HepG2 (cell line): Measurements from ENCODE around the gene STRN3. TPM values are rescaled to one million over a fixed set of nuclear protein-coding genes. Genes with fewer than 3 reads are reported as not detected.

Experiments
- ATF7 ChIP-seq, 2 experiments: fragments of 450-650 bp in 1 of 2; sonication (generic) in 1 of 2; formaldehyde crosslinking in 1 of 2; IDR thresholded peaks; 2 replicates each; pipeline versions ENCODE4 v1.4.0 to v1.6.1; 2016 to 2020; ENCODE audit warnings: antibody characterized with exemption in 1 of 2, mild to moderate bottlenecking in 1 of 2, missing genetic modification reagents in 1 of 2
- CBFB ChIP-seq: sonication (generic); formaldehyde crosslinking; IDR thresholded peaks from 2 replicates; pipeline ENCODE4 v1.4.0; 2020; ENCODE audit warnings: missing genetic modification reagents
- GTF2F1 ChIP-seq: fragments of 150-350 bp; IDR thresholded peaks from 2 replicates; pipeline ENCODE4 v1.6.1; 2014; ENCODE audit warnings: low read length
- HMG20B ChIP-seq: conservative IDR thresholded peaks from 2 replicates; pipeline ENCODE4 v1.6.1; 2016; ENCODE audit warnings: missing genetic modification reagents, missing compliant biosample characterization
- MTA3 ChIP-seq: sonication (generic); formaldehyde crosslinking; IDR thresholded peaks from 2 replicates; pipeline ENCODE4 v1.4.0; 2020; ENCODE audit warnings: missing genetic modification reagents
- PHF8 ChIP-seq: sonication (generic); formaldehyde crosslinking; IDR thresholded peaks from 2 replicates; pipeline ENCODE4 v1.5.0; 2020; ENCODE audit warnings: missing genetic modification reagents
- SP1 ChIP-seq, 2 experiments: fragments of 450-650 bp in 1 of 2; sonication (generic) in 1 of 2; formaldehyde crosslinking in 1 of 2; IDR thresholded peaks; 2 replicates each; pipeline versions ENCODE4 v1.4.0 to v1.6.1; 2016 to 2020; ENCODE audit warnings: missing genetic modification reagents in 1 of 2
- SP4 ChIP-seq: sonication (generic); formaldehyde crosslinking; IDR thresholded peaks from 2 replicates; pipeline ENCODE4 v1.8.1; 2023; ENCODE audit warnings: mild to moderate bottlenecking, missing genetic modification reagents
- TCF7L2 ChIP-seq: IDR thresholded peaks from 2 replicates; pipeline ENCODE4 v1.6.1; 2011; ENCODE audit warnings: mild to moderate bottlenecking, low read depth, low read length, moderate library complexity
- ZBTB8A ChIP-seq: sonication (generic); formaldehyde crosslinking; IDR thresholded peaks from 2 replicates; pipeline ENCODE4 v1.4.0; 2020; ENCODE audit warnings: mild to moderate bottlenecking, low read depth, missing genetic modification reagents, borderline replicate concordance
- ZNF343 ChIP-seq: sonication (generic); formaldehyde crosslinking; IDR thresholded peaks from 2 replicates; pipeline ENCODE4 v1.4.0; 2020; ENCODE audit warnings: mild to moderate bottlenecking, missing genetic modification reagents
- ZNF484 ChIP-seq: sonication (generic); formaldehyde crosslinking; IDR thresholded peaks from 2 replicates; pipeline ENCODE4 v1.5.1; 2020; ENCODE audit warnings: mild to moderate bottlenecking, low read depth, missing genetic modification reagents, borderline replicate concordance
- ZNF549 ChIP-seq: sonication (generic); formaldehyde crosslinking; IDR thresholded peaks from 2 replicates; pipeline ENCODE4 v1.5.0; 2020; ENCODE audit warnings: missing genetic modification reagents
- ZNF563 ChIP-seq: sonication (generic); formaldehyde crosslinking; IDR thresholded peaks from 2 replicates; pipeline ENCODE4 v1.8.0; 2022; ENCODE audit warnings: mild to moderate bottlenecking, moderate library complexity, missing genetic modification reagents
- ZNF615 ChIP-seq: sonication (generic); formaldehyde crosslinking; IDR thresholded peaks from 2 replicates; pipeline ENCODE4 v1.5.0; 2020; ENCODE audit warnings: mild to moderate bottlenecking, missing genetic modification reagents, borderline replicate concordance
- ZNF619 ChIP-seq: sonication (generic); formaldehyde crosslinking; IDR thresholded peaks from 2 replicates; pipeline ENCODE4 v1.4.0; 2020; ENCODE audit warnings: mild to moderate bottlenecking, missing genetic modification reagents
- ZNF7 ChIP-seq: IDR thresholded peaks from 2 replicates; pipeline ENCODE4 v1.6.1; 2016; ENCODE audit warnings: missing biosample characterization, missing genetic modification reagents
- ZNF83 ChIP-seq: sonication (generic); formaldehyde crosslinking; IDR thresholded peaks from 2 replicates; pipeline ENCODE4 v1.4.0; 2020; ENCODE audit warnings: missing genetic modification reagents, mild to moderate bottlenecking, borderline replicate concordance
- polyA plus RNA-seq, 8 experiments: library from polyadenylated mRNA; depleted of rRNA in 3 of 8; stranded (reverse) in 7 of 8; unstranded in 1 of 8; fragments of >200 nt; fragmentation: Illumina TruSeq in 4 of 8; extraction: Trizol in 4 of 8; gene quantifications; 2 replicates each; pipeline versions ENCODE4 v1.2.1 to v1.2.3, GENCODE V29; 2011 to 2016; ENCODE audit warnings: low read depth in 4 of 8, missing spikeins in 1 of 8, mixed read lengths in 1 of 8; ENCODE audit not compliant: insufficient read depth in 1 of 8
- total RNA-seq, 5 experiments: library from RNA; depleted of rRNA; stranded (reverse); fragments of >200 nt; fragmentation: Illumina TruSeq; extraction: Trizol; gene quantifications; 2 replicates each; pipeline ENCODE4 v1.2.3, GENCODE V29; 2016; ENCODE audit warnings: low read depth in 1 of 5
- TF ChIP-seq, protein P1 (sequence below): sonication (generic); formaldehyde crosslinking; IDR thresholded peaks from 2 replicates; pipeline ENCODE4 v1.8.0; 2022; ENCODE audit warnings: missing genetic modification reagents, mild to moderate bottlenecking, borderline replicate concordance
- TF ChIP-seq, protein P2 (sequence below): sonication (generic); formaldehyde crosslinking; IDR thresholded peaks from 2 replicates; pipeline ENCODE4 v1.4.0; 2020; ENCODE audit warnings: missing genetic modification reagents
- TF ChIP-seq, protein P3 (sequence below): sonication (generic); formaldehyde crosslinking; IDR thresholded peaks from 2 replicates; pipeline ENCODE4 v1.5.0; 2020; ENCODE audit warnings: missing genetic modification reagents
- TF ChIP-seq, protein P4 (sequence below): sonication (generic); formaldehyde crosslinking; IDR thresholded peaks from 2 replicates; pipeline ENCODE4 v1.5.0; 2020; ENCODE audit warnings: missing genetic modification reagents

STRN3 gene
- total and polyA plus RNA-seq, 2 of the 13 experiments (the other 11 are each of a cell fraction or from before 2014, with no cell fraction given), result 49.4 to 123 TPM

DNA sequence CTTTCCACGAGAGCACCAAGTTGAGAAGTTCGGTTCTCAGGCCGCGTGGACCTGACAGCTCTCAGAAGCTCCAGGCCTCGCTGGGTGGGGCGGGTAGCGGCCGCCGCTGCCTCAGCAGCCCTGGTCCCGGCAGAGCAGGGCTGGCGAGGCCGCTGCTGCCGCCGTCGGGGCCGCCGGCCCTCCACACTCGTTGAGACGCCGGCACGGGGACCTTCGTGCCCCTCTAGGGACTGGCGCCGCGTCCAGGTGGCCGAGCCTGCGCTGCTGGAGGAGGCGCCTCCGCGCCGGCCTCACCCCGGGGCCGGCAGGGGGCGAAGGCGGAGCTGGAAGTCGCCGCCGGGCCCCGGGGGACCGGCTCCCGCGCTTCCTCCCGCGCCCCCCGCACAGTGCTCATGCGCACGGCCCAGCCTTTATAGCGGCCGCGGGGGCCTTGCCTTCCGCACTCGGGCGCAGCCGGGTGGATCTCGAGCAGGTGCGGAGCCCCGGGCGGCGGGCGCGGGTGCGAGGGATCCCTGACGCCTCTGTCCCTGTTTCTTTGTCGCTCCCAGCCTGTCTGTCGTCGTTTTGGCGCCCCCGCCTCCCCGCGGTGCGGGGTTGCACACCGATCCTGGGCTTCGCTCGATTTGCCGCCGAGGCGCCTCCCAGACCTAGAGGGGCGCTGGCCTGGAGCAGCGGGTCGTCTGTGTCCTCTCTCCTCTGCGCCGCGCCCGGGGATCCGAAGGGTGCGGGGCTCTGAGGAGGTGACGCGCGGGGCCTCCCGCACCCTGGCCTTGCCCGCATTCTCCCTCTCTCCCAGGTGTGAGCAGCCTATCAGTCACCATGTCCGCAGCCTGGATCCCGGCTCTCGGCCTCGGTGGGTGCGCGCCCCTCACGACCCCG lies 151.8 kb downstream of the STRN3 start, which contains the start of gene COCH (continued):
- TF ChIP-seq, protein P1, sequence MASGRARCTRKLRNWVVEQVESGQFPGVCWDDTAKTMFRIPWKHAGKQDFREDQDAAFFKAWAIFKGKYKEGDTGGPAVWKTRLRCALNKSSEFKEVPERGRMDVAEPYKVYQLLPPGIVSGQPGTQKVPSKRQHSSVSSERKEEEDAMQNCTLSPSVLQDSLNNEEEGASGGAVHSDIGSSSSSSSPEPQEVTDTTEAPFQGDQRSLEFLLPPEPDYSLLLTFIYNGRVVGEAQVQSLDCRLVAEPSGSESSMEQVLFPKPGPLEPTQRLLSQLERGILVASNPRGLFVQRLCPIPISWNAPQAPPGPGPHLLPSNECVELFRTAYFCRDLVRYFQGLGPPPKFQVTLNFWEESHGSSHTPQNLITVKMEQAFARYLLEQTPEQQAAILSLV (CRISPR knock-in tag), result peak; percentile 96; the same call in 1 of the 2 replicates
- TF ChIP-seq ZBTB8A (CRISPR knock-in tag) (no peak), HMG20B (CRISPR knock-in tag) (peak; percentile 31; the same call in 1 of the 2 replicates), PHF8 (CRISPR knock-in tag) (peak; percentile 94), SP4 (CRISPR knock-in tag) (peak; percentile 77), ZNF7 (CRISPR knock-in tag) (peak; percentile 15; the same call in 1 of the 2 replicates), ZNF549 (CRISPR knock-in tag) (peak; percentile 93; the same call in 1 of the 2 replicates), MTA3 (no peak), ZNF615 (no peak), ZNF83 (CRISPR knock-in tag) (peak; percentile 90; the same call in 1 of the 2 replicates), ZNF343 (CRISPR knock-in tag) (peak; percentile 60; the same call in 1 of the 2 replicates), ZNF484 (CRISPR knock-in tag) (no peak), ZNF563 (CRISPR knock-in tag) (peak; percentile 97), ATF7 (IDR thresholded peaks at IDR 0.05) (no peak), ATF7 (CRISPR knock-in tag; IDR thresholded peaks at IDR 0.05) (no peak), ZNF619 (CRISPR knock-in tag) (peak; percentile 97; the same call in 1 of the 2 replicates), SP1 (IDR thresholded peaks at IDR 0.05) (no peak), SP1 (CRISPR knock-in tag; IDR thresholded peaks at IDR 0.05) (no peak; the same call in 1 of the 2 replicates), TCF7L2 (no peak), CBFB (CRISPR knock-in tag) (peak; percentile 8; the same call in 1 of the 2 replicates), GTF2F1 (no peak)
- TF ChIP-seq, protein P2, sequence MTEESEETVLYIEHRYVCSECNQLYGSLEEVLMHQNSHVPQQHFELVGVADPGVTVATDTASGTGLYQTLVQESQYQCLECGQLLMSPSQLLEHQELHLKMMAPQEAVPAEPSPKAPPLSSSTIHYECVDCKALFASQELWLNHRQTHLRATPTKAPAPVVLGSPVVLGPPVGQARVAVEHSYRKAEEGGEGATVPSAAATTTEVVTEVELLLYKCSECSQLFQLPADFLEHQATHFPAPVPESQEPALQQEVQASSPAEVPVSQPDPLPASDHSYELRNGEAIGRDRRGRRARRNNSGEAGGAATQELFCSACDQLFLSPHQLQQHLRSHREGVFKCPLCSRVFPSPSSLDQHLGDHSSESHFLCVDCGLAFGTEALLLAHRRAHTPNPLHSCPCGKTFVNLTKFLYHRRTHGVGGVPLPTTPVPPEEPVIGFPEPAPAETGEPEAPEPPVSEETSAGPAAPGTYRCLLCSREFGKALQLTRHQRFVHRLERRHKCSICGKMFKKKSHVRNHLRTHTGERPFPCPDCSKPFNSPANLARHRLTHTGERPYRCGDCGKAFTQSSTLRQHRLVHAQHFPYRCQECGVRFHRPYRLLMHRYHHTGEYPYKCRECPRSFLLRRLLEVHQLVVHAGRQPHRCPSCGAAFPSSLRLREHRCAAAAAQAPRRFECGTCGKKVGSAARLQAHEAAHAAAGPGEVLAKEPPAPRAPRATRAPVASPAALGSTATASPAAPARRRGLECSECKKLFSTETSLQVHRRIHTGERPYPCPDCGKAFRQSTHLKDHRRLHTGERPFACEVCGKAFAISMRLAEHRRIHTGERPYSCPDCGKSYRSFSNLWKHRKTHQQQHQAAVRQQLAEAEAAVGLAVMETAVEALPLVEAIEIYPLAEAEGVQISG (CRISPR knock-in tag), result peak; percentile 80
- TF ChIP-seq, protein P3, sequence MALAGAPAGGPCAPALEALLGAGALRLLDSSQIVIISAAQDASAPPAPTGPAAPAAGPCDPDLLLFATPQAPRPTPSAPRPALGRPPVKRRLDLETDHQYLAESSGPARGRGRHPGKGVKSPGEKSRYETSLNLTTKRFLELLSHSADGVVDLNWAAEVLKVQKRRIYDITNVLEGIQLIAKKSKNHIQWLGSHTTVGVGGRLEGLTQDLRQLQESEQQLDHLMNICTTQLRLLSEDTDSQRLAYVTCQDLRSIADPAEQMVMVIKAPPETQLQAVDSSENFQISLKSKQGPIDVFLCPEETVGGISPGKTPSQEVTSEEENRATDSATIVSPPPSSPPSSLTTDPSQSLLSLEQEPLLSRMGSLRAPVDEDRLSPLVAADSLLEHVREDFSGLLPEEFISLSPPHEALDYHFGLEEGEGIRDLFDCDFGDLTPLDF (CRISPR knock-in tag), result no peak; the same call in 1 of the 2 replicates
- TF ChIP-seq, protein P4, sequence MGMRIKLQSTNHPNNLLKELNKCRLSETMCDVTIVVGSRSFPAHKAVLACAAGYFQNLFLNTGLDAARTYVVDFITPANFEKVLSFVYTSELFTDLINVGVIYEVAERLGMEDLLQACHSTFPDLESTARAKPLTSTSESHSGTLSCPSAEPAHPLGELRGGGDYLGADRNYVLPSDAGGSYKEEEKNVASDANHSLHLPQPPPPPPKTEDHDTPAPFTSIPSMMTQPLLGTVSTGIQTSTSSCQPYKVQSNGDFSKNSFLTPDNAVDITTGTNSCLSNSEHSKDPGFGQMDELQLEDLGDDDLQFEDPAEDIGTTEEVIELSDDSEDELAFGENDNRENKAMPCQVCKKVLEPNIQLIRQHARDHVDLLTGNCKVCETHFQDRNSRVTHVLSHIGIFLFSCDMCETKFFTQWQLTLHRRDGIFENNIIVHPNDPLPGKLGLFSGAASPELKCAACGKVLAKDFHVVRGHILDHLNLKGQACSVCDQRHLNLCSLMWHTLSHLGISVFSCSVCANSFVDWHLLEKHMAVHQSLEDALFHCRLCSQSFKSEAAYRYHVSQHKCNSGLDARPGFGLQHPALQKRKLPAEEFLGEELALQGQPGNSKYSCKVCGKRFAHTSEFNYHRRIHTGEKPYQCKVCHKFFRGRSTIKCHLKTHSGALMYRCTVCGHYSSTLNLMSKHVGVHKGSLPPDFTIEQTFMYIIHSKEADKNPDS (CRISPR knock-in tag), result no peak; the same call in 1 of the 2 replicates
